Stomach (tissue), 4 donors: ENCODE results near the gene MRPS6.

ENCODE experiments used
- CTCF ChIP-seq, 7 experiments: fragments of 450-650 bp in 4 of 7; fragments of 200-600 bp in 3 of 7; sonication (generic) in 3 of 7; IDR thresholded peaks; one replicate each; pipeline ENCODE4 v1.5.1; 2016 to 2019; ENCODE audit warnings: antibody characterized with exemption in 7 of 7, control low read depth in 2 of 7, mild to moderate bottlenecking in 1 of 7
- EP300 ChIP-seq: sonication (generic); formaldehyde crosslinking; IDR thresholded peaks from one replicate; pipeline ENCODE4 v1.6.1; 2017; ENCODE audit warnings: antibody characterized with exemption
- POLR2A ChIP-seq, 4 donors: fragments of 450-650 bp; IDR thresholded peaks; one replicate each; pipeline ENCODE4 v1.6.1; 2016; ENCODE audit warnings: antibody characterized with exemption in 4 of 4, control low read depth in 2 of 4, mild to moderate bottlenecking in 1 of 4, moderate library complexity in 1 of 4

GRCh38 chr21:34023691-34024373 is 49.5 kb upstream of the MRPS6 start:
- TF ChIP-seq CTCF (IDR thresholded peaks at IDR 0.05) (no peak), POLR2A (IDR thresholded peaks at IDR 0.05) (no peak), EP300 (no peak)
